ENCODE results near the gene SUMO4.

The SUMO4 gene

GRCh38 chr6:149400050-149400449 lies at the start of gene SUMO4:
Gene SUMO4, plus strand, starts transcription at chr6:149400262. Its CDS starts 130 bp downstream, at chr6:149400392.
- DNase-seq (ENCODE audit: low read depth) = no peak

- no peak for DNase-seq (ENCODE audit: low read depth)
Observed at GRCh38 chr6:149354009-149354408, 46.1 kb upstream of the SUMO4 start.

- DNase-seq (ENCODE audit: low read depth) = no peak
Observed at GRCh38 chr6:149356081-149356750, 43.8 kb upstream of the SUMO4 start.

GRCh38 chr6:149357726-149358538 lies 42.1 kb upstream of the SUMO4 start:
- no peak for DNase-seq (ENCODE audit: low read depth)

- no peak for DNase-seq (ENCODE audit: low read depth)
Observed at GRCh38 chr6:149359440-149359839, 40.6 kb upstream of the SUMO4 start.

GRCh38 chr6:149360536-149360935 lies 39.5 kb upstream of the SUMO4 start:
- no peak for DNase-seq (ENCODE audit: low read depth)

GRCh38 chr6:149362289-149362688 lies 37.8 kb upstream of the SUMO4 start:
- no peak for DNase-seq (ENCODE audit: low read depth)

- no peak for DNase-seq (ENCODE audit: low read depth)
Observed at GRCh38 chr6:149363154-149363553, 36.9 kb upstream of the SUMO4 start.

GRCh38 chr6:149364557-149364956 lies 35.5 kb upstream of the SUMO4 start:
- DNase-seq (ENCODE audit: low read depth) = no peak

GRCh38 chr6:149365197-149365596 lies 34.9 kb upstream of the SUMO4 start:
- DNase-seq (ENCODE audit: low read depth) = no peak

- no peak for DNase-seq (ENCODE audit: low read depth)
Observed at GRCh38 chr6:149366267-149366921, 33.7 kb upstream of the SUMO4 start.

GRCh38 chr6:149368065-149368464 lies 32.0 kb upstream of the SUMO4 start:
- no peak for DNase-seq (ENCODE audit: low read depth)

GRCh38 chr6:149371154-149371553 lies 28.9 kb upstream of the SUMO4 start:
- DNase-seq (ENCODE audit: low read depth) = no peak

GRCh38 chr6:149372062-149372461 lies 28.0 kb upstream of the SUMO4 start:
- DNase-seq (ENCODE audit: low read depth) = no peak

- no peak for DNase-seq (ENCODE audit: low read depth)
Observed at GRCh38 chr6:149373511-149373910, 26.6 kb upstream of the SUMO4 start.

- DNase-seq (ENCODE audit: low read depth) = no peak
Observed at GRCh38 chr6:149379977-149380376, 20.1 kb upstream of the SUMO4 start.

GRCh38 chr6:149380523-149380922 lies 19.5 kb upstream of the SUMO4 start:
- DNase-seq (ENCODE audit: low read depth) = no peak

- no peak for DNase-seq (ENCODE audit: low read depth)
Observed at GRCh38 chr6:149383371-149383770, 16.7 kb upstream of the SUMO4 start.

GRCh38 chr6:149384464-149384863 lies 15.6 kb upstream of the SUMO4 start:
- DNase-seq (ENCODE audit: low read depth) = no peak

GRCh38 chr6:149385998-149386646 lies 13.9 kb upstream of the SUMO4 start:
- no peak for DNase-seq (ENCODE audit: low read depth)

- DNase-seq (ENCODE audit: low read depth) = no peak
Observed at GRCh38 chr6:149387779-149388512, 12.1 kb upstream of the SUMO4 start.
